Measurements from ENCODE around the gene GALNT2. TPM values are rescaled to one million over a fixed set of nuclear protein-coding genes. Genes with fewer than 3 reads are reported as not detected.

GALNT2 gene
- total and polyA plus RNA-seq, 12 donors: 22.3 to 220 (median 85.7) TPM

GRCh38 chr1:230276401-230276800 is 209.4 kb downstream of the GALNT2 start:
- WGBS, 4 donors: 92 to 98% (median 93%) methylated on average over 5 of the region's 5 CpGs
- no peak for TF ChIP-seq CTCF (IDR thresholded peaks at IDR 0.05)
- TF ChIP-seq POLR2A (IDR thresholded peaks at IDR 0.05): no peak
- Histone ChIP-seq H3K4me3 (no peak overlapping the region), H3K36me3 (replicated peaks in 1 of 2) (peaks cover 0 to 52% of the 10 kb centered on the region in 2 donors), H3K9me3 (replicated peaks in 1 of 3) (no peaks in the 10 kb centered on the region), H3K27ac (no peak overlapping the region), H3K27me3 (no peaks in the 10 kb centered on the region), H3K4me1 (replicated peaks in 1 of 2) (no peaks in the 10 kb centered on the region)
- DNase-seq: peak in 3 of 7 donors; percentile 1 to 41 (median 4)
- intact Hi-C loops (cut with DNase I): no loop called here

GRCh38 chr1:230277201-230278025 is 210.4 kb downstream of the GALNT2 start:
- Histone ChIP-seq H3K4me3 (no peak overlapping the region), H3K36me3 (replicated peaks in 1 of 2) (peaks cover 0 to 52% of the 10 kb centered on the region in 2 donors), H3K27me3 (no peaks in the 10 kb centered on the region), H3K4me1 (replicated peaks in 1 of 2) (no peaks in the 10 kb centered on the region), H3K27ac (no peak overlapping the region), H3K9me3 (replicated peaks in 1 of 3) (no peaks in the 10 kb centered on the region)
- WGBS, 4 donors: 66 to 76% (median 71%) methylated on average over 15 of the region's 15 CpGs
- DNase-seq: peak in 3 of 7 donors; percentile 4 to 39 (median 8)
- intact Hi-C loops (cut with DNase I): no loop called here
- no peak for TF ChIP-seq POLR2A (IDR thresholded peaks at IDR 0.05)
- no peak for TF ChIP-seq CTCF (IDR thresholded peaks at IDR 0.05)

- Histone ChIP-seq H3K27ac (no peak overlapping the region), H3K9me3 (replicated peaks in 1 of 3) (no peaks in the 10 kb centered on the region), H3K4me1 (replicated peaks in 1 of 2) (no peaks in the 10 kb centered on the region), H3K4me3 (no peak overlapping the region), H3K27me3 (no peaks in the 10 kb centered on the region), H3K36me3 (replicated peaks in 1 of 2) (peaks cover 0 to 52% of the 10 kb centered on the region in 2 donors)
- TF ChIP-seq POLR2A (IDR thresholded peaks at IDR 0.05) (no peak), CTCF (IDR thresholded peaks at IDR 0.05) (no peak)
- intact Hi-C loops (cut with DNase I): no loop called here
- 93 to 98% (median 97%) methylated on average over 7 of the region's 7 CpGs for WGBS, 4 donors
- DNase-seq: peak in 2 of 7 donors; percentile 0 to 34
Observed at GRCh38 chr1:230278376-230278775, 211.3 kb downstream of the GALNT2 start.

- Histone ChIP-seq H3K4me1 (replicated peaks in 1 of 2) (no peaks in the 10 kb centered on the region), H3K36me3 (replicated peaks in 1 of 2) (peaks cover 0 to 52% of the 10 kb centered on the region in 2 donors), H3K9me3 (replicated peaks in 1 of 3) (no peaks in the 10 kb centered on the region), H3K27me3 (no peaks in the 10 kb centered on the region), H3K27ac (no peak overlapping the region), H3K4me3 (no peak overlapping the region)
- intact Hi-C loops (cut with DNase I): no loop called here
- TF ChIP-seq POLR2A (IDR thresholded peaks at IDR 0.05): no peak
- TF ChIP-seq CTCF (IDR thresholded peaks at IDR 0.05): no peak
- DNase-seq: peak in 2 of 7 donors; percentile 8 to 33
- 78 to 90% (median 88%) methylated on average over 12 to 20 of the region's 20 CpGs for WGBS, 4 donors
Observed at GRCh38 chr1:230278871-230279582, 212.0 kb downstream of the GALNT2 start.

Data from adrenal gland (tissue), 12 donors.